Measurements from ENCODE around the gene YES1.
A peak's percentile ranks its signal among the peaks of the same experiment; 100 is the strongest.
"Not testable (repeated sequence)": the region's sequence is repeated elsewhere in the genome, so short reads cannot be mapped to it uniquely, and the experiment has no call there.

YES1 gene

GRCh38 chr18:809985-810642 lies 1.9 kb downstream of the YES1 start:
- peaks cover 17% of the 10 kb centered on the region for H3K4me1 ChIP-seq (ENCODE audit: control insufficient read depth, insufficient read depth, low read length, poor library complexity, severe bottlenecking)
- no peak overlapping the region for H3K27ac ChIP-seq (ENCODE audit: insufficient read depth, low read length, poor library complexity, severe bottlenecking)
- H3K36me3 ChIP-seq (ENCODE audit: control insufficient read depth, insufficient read depth, low read length): no peaks in the 10 kb centered on the region
- no peak for DNase-seq
- H3K27me3 ChIP-seq (replicated peaks; ENCODE audit: control insufficient read depth, insufficient read depth, low read length, poor library complexity, severe bottlenecking): no peaks in the 10 kb centered on the region
- no peaks in the 10 kb centered on the region for H3K9me3 ChIP-seq (ENCODE audit: control insufficient read depth, low read length)
- H3K4me3 ChIP-seq (ENCODE audit: insufficient read depth, low read depth, low read length, poor library complexity, severe bottlenecking): no peak overlapping the region

DNA sequence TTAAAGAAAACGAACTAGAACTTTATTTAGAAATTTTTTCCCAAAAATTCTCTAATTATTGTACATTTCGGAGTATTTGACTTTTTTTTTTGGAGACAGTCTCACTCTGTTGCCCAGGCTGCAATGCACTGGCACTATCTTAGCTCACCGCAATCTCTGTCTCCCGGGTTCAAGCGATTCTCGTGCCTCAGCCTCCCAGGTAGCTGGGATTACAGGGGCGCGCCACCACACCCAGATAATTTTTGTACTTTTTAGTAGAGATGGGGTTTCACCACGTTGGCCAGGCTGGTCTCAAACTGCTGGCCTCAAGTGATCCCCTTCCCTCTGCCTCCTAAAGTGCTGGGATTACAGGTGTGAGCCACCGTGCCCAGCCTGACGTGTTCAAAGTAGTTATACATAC lies 2.8 kb downstream of the YES1 start:
- not testable (repeated sequence) for H3K36me3 ChIP-seq (ENCODE audit: control insufficient read depth, insufficient read depth, low read length); H3K4me3 ChIP-seq (ENCODE audit: insufficient read depth, low read depth, low read length, poor library complexity, severe bottlenecking); H3K27me3 ChIP-seq (replicated peaks; ENCODE audit: control insufficient read depth, insufficient read depth, low read length, poor library complexity, severe bottlenecking); H3K9me3 ChIP-seq (ENCODE audit: control insufficient read depth, low read length); DNase-seq; H3K27ac ChIP-seq (ENCODE audit: insufficient read depth, low read length, poor library complexity, severe bottlenecking)
- H3K4me1 ChIP-seq (ENCODE audit: control insufficient read depth, insufficient read depth, low read length, poor library complexity, severe bottlenecking): peaks cover 17% of the 10 kb centered on the region

DNA sequence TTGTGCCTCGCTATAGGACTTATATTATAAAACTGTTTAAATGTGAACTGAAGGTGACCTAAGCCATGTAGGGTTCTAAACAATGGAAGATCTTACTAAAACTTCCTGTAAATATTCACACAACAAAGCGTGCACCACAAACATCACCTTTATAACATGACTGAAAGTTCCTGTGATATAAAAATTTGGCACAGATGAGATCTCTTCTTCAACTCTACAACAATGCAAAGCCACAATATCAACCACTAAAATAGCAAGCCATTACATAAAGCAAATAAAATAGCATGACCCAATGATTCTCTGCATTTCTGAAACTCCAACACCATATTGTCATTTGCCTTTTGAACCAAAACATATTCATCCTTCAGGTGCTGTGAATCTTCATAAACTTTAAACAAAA lies 3.5 kb downstream of the YES1 start:
- H3K4me3 ChIP-seq (ENCODE audit: insufficient read depth, low read depth, low read length, poor library complexity, severe bottlenecking): no peak overlapping the region
- no peak overlapping the region for H3K27ac ChIP-seq (ENCODE audit: insufficient read depth, low read length, poor library complexity, severe bottlenecking)
- DNase-seq: no peak
- H3K27me3 ChIP-seq (replicated peaks; ENCODE audit: control insufficient read depth, insufficient read depth, low read length, poor library complexity, severe bottlenecking): no peaks in the 10 kb centered on the region
- H3K36me3 ChIP-seq (ENCODE audit: control insufficient read depth, insufficient read depth, low read length): no peaks in the 10 kb centered on the region
- H3K9me3 ChIP-seq (ENCODE audit: control insufficient read depth, low read length): no peaks in the 10 kb centered on the region
- H3K4me1 ChIP-seq (ENCODE audit: control insufficient read depth, insufficient read depth, low read length, poor library complexity, severe bottlenecking): peaks cover 17% of the 10 kb centered on the region

- H3K4me1 ChIP-seq (ENCODE audit: control insufficient read depth, insufficient read depth, low read length, poor library complexity, severe bottlenecking): peaks cover 16% of the 10 kb centered on the region
- no peaks in the 10 kb centered on the region for H3K9me3 ChIP-seq (ENCODE audit: control insufficient read depth, low read length)
- no peak overlapping the region for H3K4me3 ChIP-seq (ENCODE audit: insufficient read depth, low read depth, low read length, poor library complexity, severe bottlenecking)
- no peak overlapping the region for H3K27ac ChIP-seq (ENCODE audit: insufficient read depth, low read length, poor library complexity, severe bottlenecking)
- no peak for DNase-seq
- no peaks in the 10 kb centered on the region for H3K27me3 ChIP-seq (replicated peaks; ENCODE audit: control insufficient read depth, insufficient read depth, low read length, poor library complexity, severe bottlenecking)
- no peaks in the 10 kb centered on the region for H3K36me3 ChIP-seq (ENCODE audit: control insufficient read depth, insufficient read depth, low read length)
Observed at GRCh38 chr18:808086-808485, 4.0 kb downstream of the YES1 start.

GRCh38 chr18:805755-806110 lies 6.3 kb downstream of the YES1 start:
- Histone ChIP-seq H3K4me1 (ENCODE audit: control insufficient read depth, insufficient read depth, low read length, poor library complexity, severe bottlenecking) (peaks cover 8% of the 10 kb centered on the region), H3K27me3 (replicated peaks; ENCODE audit: control insufficient read depth, insufficient read depth, low read length, poor library complexity, severe bottlenecking) (no peaks in the 10 kb centered on the region), H3K27ac (ENCODE audit: insufficient read depth, low read length, poor library complexity, severe bottlenecking) (no peak overlapping the region), H3K9me3 (ENCODE audit: control insufficient read depth, low read length) (no peaks in the 10 kb centered on the region), H3K4me3 (ENCODE audit: insufficient read depth, low read depth, low read length, poor library complexity, severe bottlenecking) (peak overlapping the region; percentile 12), H3K36me3 (ENCODE audit: control insufficient read depth, insufficient read depth, low read length) (no peaks in the 10 kb centered on the region)
- no peak for DNase-seq

DNA sequence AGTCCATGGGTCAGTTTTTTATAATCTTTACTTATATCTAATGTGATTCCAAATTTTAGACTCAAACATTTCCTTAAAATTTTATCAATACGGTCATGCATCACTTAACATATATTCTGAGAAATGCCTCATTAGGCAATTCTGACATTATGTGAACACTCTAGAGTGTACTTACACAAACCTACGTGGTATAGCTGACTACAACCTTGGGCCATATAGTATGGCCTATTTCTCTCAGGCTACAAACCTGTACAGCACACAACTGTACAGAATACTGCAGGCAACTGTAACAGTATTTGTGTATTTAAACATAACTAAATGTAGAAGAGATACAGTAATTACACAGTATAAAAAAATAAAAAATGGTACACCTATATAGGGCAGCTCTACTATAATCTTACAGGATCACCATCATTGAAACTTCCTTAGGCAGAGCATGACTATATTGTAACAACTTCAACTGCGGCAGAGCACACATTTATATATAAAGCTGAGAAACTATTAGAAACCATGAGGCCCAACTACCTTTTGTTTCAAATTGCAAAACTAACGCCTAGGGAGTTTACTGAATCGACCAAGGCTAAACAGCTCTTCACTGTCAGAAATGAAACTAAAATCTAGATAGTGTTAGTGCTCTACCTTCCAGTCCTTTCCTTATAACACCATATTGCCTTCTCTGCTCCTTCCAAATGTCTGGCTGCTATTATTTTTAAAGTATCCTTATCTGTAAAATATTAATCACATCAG lies 6.9 kb downstream of the YES1 start:
- H3K4me3 ChIP-seq (ENCODE audit: insufficient read depth, low read depth, low read length, poor library complexity, severe bottlenecking): peak overlapping the region; percentile 12
- no peak overlapping the region for H3K27ac ChIP-seq (ENCODE audit: insufficient read depth, low read length, poor library complexity, severe bottlenecking)
- peaks cover 6% of the 10 kb centered on the region for H3K4me1 ChIP-seq (ENCODE audit: control insufficient read depth, insufficient read depth, low read length, poor library complexity, severe bottlenecking)
- no peak for DNase-seq
- no peaks in the 10 kb centered on the region for H3K9me3 ChIP-seq (ENCODE audit: control insufficient read depth, low read length)
- H3K27me3 ChIP-seq (replicated peaks; ENCODE audit: control insufficient read depth, insufficient read depth, low read length, poor library complexity, severe bottlenecking): no peaks in the 10 kb centered on the region
- H3K36me3 ChIP-seq (ENCODE audit: control insufficient read depth, insufficient read depth, low read length): no peaks in the 10 kb centered on the region

DNA sequence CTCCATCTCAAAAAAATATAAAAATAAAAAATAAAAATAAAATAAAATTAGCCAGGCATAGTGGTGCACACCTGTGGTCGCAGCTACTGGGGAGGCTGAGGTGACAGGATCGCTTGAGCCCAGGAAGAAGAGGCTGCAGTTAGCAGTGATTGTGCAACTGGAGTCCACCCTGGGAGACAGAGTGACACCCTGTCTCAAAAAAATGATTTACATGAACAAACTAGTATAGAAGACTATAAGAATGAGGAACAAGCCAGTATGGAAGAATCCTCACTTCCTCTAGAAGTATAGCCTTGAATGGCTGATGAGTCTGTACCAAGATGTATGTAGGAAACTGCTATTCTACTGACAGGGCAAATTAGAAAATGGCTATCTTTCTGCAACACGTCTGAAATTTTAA lies 10.9 kb downstream of the YES1 start:
- DNase-seq: no peak
- no peaks in the 10 kb centered on the region for H3K36me3 ChIP-seq (ENCODE audit: control insufficient read depth, insufficient read depth, low read length)
- no peaks in the 10 kb centered on the region for H3K9me3 ChIP-seq (ENCODE audit: control insufficient read depth, low read length)
- H3K4me3 ChIP-seq (ENCODE audit: insufficient read depth, low read depth, low read length, poor library complexity, severe bottlenecking): no peak overlapping the region
- no peaks in the 10 kb centered on the region for H3K4me1 ChIP-seq (ENCODE audit: control insufficient read depth, insufficient read depth, low read length, poor library complexity, severe bottlenecking)
- no peak overlapping the region for H3K27ac ChIP-seq (ENCODE audit: insufficient read depth, low read length, poor library complexity, severe bottlenecking)
- no peaks in the 10 kb centered on the region for H3K27me3 ChIP-seq (replicated peaks; ENCODE audit: control insufficient read depth, insufficient read depth, low read length, poor library complexity, severe bottlenecking)

GRCh38 chr18:799943-800342 lies 12.1 kb downstream of the YES1 start:
- no peaks in the 10 kb centered on the region for H3K4me1 ChIP-seq (ENCODE audit: control insufficient read depth, insufficient read depth, low read length, poor library complexity, severe bottlenecking)
- DNase-seq: no peak

DNA sequence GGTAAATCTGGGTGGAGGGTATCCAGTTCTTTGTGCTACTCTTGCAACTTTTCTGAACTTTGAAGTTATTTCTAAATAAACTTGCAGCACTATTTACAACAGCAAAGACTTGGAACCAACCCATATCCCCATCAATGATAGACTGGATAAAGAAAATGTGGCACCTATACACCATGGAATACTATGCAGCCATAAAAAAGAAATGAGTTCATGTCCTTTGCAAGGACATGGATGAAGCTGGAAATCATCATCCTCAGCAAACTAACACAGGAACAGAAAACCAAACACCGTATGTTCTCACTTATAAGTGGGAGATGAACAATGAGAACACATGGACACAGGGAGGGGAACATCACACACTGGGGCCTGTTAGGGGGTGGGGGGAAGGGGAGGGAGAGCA lies 16.7 kb downstream of the YES1 start:
- not testable (repeated sequence) for H3K9me3 ChIP-seq (ENCODE audit: control insufficient read depth, low read length); H3K4me1 ChIP-seq (ENCODE audit: control insufficient read depth, insufficient read depth, low read length, poor library complexity, severe bottlenecking); H3K27me3 ChIP-seq (replicated peaks; ENCODE audit: control insufficient read depth, insufficient read depth, low read length, poor library complexity, severe bottlenecking); H3K27ac ChIP-seq (ENCODE audit: insufficient read depth, low read length, poor library complexity, severe bottlenecking); DNase-seq; H3K4me3 ChIP-seq (ENCODE audit: insufficient read depth, low read depth, low read length, poor library complexity, severe bottlenecking); H3K36me3 ChIP-seq (ENCODE audit: control insufficient read depth, insufficient read depth, low read length)

More at GRCh38 chr18:799943-800342, 12.1 kb downstream of the YES1 start:
- Histone ChIP-seq H3K27me3 (replicated peaks; ENCODE audit: control insufficient read depth, insufficient read depth, low read length, poor library complexity, severe bottlenecking) (no peaks in the 10 kb centered on the region), H3K9me3 (ENCODE audit: control insufficient read depth, low read length) (no peaks in the 10 kb centered on the region), H3K4me3 (ENCODE audit: insufficient read depth, low read depth, low read length, poor library complexity, severe bottlenecking) (no peak overlapping the region), H3K36me3 (ENCODE audit: control insufficient read depth, insufficient read depth, low read length) (no peaks in the 10 kb centered on the region), H3K27ac (ENCODE audit: insufficient read depth, low read length, poor library complexity, severe bottlenecking) (no peak overlapping the region)

DNA sequence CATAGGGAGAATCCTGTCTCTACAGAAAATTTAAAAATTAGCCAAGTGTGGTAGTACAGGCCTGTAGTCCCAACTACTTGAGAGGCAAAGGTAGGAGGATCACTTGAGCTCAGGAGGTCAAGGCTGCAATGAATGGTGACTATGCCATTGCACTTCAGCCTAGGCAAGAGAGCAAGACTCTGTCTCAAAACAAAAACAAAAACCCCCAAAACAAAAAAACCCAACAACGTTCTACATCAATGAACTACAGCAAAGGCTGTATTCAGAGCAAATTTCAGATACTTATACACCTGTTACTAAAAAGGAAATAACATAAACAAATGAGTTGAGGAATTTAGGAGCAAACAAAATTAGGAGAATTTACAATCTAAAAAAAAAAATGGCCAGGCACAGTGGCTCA lies 22.6 kb downstream of the YES1 start:
- DNase-seq: no peak
- no peaks in the 10 kb centered on the region for H3K9me3 ChIP-seq (ENCODE audit: control insufficient read depth, low read length)
- no peaks in the 10 kb centered on the region for H3K4me1 ChIP-seq (ENCODE audit: control insufficient read depth, insufficient read depth, low read length, poor library complexity, severe bottlenecking)
- H3K4me3 ChIP-seq (ENCODE audit: insufficient read depth, low read depth, low read length, poor library complexity, severe bottlenecking): no peak overlapping the region
- H3K36me3 ChIP-seq (ENCODE audit: control insufficient read depth, insufficient read depth, low read length): no peaks in the 10 kb centered on the region
- H3K27ac ChIP-seq (ENCODE audit: insufficient read depth, low read length, poor library complexity, severe bottlenecking): no peak overlapping the region
- H3K27me3 ChIP-seq (replicated peaks; ENCODE audit: control insufficient read depth, insufficient read depth, low read length, poor library complexity, severe bottlenecking): no peaks in the 10 kb centered on the region
